Posterior cingulate gyrus (tissue), 11 donors: ENCODE results near the gene TRIP10.

Experiments used
- DNase-seq, 10 donors: peaks; one replicate each; pipeline versions ENCODE4 v3.0.0 to v3.0.0-alpha.2; 2020 to 2021; ENCODE audit warnings: mixed read lengths in 3 of 10
- intact Hi-C: fragments of 100-400 bp; cut with DNase I; formaldehyde crosslinking; loops from one replicate; pipeline ENCODE4 v1.15.1; 2023

Gene TRIP10

GRCh38 chr19:6710273-6711077 lies 29.0 kb upstream of the TRIP10 start:
- intact Hi-C loops: no loop called here
- peak in 2 of 10 donors; percentile 37 to 50 for DNase-seq

DNA sequence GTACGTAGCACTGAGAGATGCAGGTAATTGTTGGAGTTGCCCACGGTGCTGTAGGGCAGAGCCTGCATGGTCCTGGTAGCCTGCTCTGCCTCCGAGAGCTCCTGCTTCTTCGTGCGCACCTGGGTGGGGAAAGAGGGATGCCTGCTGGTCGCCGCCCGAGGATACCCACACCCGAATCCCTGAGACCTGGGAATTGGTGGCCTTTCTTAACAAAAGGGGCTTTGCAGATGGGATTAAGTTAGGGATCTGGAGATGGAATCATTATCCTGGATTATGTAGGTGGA lies 28.5 kb upstream of the TRIP10 start:
- peak in 2 of 10 donors; percentile 32 to 37 for DNase-seq
- intact Hi-C loops: no loop called here

GRCh38 chr19:6711605-6712004 lies 27.9 kb upstream of the TRIP10 start:
- DNase-seq: peak in 2 of 10 donors; percentile 10 to 22
- intact Hi-C loops: no loop called here

DNA sequence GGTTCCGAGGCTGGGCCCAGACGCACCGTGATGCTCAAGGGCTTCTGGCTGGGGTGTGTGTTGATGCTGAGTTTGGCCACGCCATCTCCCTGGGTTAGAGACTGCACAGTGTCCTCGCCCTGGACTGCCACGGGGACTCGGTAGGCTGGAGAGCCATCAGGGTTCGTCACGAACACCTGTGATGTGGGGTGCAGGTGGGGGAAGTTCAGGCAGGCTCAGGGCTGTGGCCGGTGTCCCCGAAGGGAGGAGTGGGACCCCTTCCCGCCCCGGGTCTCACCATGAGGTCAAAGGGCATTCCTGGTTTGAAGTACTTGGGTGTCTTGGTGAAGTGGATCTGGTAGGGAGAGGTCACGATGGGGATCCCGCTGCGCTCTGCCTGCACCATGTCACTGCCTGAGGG lies 27.2 kb upstream of the TRIP10 start:
- peak in 2 of 10 donors; percentile 33 to 52 for DNase-seq
- intact Hi-C loops: no loop called here

DNA sequence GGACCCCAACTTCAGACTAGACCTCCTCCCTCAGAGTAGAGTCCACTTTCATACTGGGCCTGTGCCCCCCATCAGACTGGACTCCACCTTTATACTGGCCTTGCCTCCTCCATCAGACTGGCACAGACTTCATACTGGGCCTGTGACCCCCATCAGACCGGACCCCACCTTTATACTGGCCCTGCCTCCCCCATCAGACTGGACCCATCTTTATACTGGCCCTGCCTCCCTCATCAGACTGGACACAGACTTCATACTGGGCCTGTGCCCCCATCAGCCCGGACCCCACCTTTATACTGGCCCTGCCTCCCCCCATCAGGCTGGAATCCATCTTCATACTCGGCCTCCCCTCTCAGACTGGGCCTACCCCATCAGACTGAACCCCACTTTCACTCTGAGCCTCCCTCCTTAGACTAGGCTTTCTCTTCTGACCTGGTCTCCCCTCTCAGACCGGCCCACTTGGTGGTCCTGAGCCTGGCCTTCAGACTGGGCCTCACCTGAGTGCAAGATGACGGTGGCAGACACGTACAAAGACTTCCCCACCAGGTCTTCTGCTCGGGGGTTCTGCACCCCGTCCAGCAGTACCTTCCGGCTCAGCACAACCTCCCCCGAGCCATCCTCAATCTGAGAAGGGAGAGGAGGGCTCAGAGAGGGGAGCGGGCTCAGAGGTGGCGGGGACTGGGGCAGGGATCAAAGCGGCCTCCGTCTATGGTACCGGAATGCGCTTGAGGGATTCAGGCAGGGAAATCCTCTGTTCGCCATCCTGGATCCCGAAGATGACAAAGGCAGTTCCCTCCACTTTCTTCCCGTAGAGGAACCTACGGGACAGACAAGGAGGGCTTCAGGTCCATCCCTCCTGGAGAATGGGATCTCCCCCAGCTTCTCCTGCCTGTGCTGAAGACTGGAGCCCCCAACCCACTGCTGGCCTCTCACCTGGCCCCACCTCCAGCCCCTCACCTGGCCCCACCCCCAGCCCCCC lies 26.5 kb upstream of the TRIP10 start:
- DNase-seq: peak in 2 of 10 donors; percentile 49 to 61
- intact Hi-C loops: no loop called here

- peak in 3 of 10 donors; percentile 23 to 67 (median 39) for DNase-seq
- intact Hi-C loops: no loop called here
Observed at GRCh38 chr19:6713773-6714692, 25.4 kb upstream of the TRIP10 start.

- peak in 2 of 10 donors; percentile 0 to 3 for DNase-seq
- intact Hi-C loops: no loop called here
Observed at GRCh38 chr19:6714749-6715555, 24.5 kb upstream of the TRIP10 start.

- DNase-seq: no peak
Observed at GRCh38 chr19:6716610-6716970, 22.9 kb upstream of the TRIP10 start.

GRCh38 chr19:6717036-6717435 lies 22.4 kb upstream of the TRIP10 start:
- DNase-seq: peak in 3 of 10 donors; percentile 10 to 30 (median 22)
- intact Hi-C loops: no loop called here

More at GRCh38 chr19:6716610-6716970, 22.9 kb upstream of the TRIP10 start:
- intact Hi-C loops: no loop called here

DNA sequence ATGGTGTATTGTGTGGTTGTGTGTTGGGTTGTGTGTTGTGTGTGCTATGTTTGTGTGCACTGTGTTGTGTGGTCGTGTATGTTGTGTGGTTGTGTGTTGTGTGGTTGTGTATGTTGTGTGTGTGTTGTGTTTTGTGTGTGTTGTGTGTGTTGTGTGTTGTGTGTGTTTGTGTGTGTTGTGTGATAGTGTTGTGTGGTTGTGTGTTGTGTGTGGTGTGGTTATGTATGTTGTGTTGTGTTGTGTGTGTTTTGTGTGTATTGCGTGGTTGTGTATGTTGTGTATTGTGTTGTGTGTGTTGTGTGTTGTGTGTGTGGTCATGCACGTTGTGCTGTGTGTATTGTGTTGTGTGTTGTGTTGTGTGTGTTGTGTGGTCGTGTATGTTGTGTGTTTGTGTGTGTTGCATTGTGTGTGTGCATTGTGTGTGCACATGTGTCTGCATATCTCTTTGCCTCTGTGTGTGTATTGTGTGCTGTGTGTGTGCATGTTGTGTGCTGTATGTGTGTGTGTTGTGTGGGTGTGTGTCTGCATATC lies 22.0 kb upstream of the TRIP10 start:
- no peak for DNase-seq
- intact Hi-C loops: no loop called here

GRCh38 chr19:6718111-6718740 lies 21.3 kb upstream of the TRIP10 start:
- DNase-seq: peak in 2 of 10 donors; percentile 39 to 52

DNA sequence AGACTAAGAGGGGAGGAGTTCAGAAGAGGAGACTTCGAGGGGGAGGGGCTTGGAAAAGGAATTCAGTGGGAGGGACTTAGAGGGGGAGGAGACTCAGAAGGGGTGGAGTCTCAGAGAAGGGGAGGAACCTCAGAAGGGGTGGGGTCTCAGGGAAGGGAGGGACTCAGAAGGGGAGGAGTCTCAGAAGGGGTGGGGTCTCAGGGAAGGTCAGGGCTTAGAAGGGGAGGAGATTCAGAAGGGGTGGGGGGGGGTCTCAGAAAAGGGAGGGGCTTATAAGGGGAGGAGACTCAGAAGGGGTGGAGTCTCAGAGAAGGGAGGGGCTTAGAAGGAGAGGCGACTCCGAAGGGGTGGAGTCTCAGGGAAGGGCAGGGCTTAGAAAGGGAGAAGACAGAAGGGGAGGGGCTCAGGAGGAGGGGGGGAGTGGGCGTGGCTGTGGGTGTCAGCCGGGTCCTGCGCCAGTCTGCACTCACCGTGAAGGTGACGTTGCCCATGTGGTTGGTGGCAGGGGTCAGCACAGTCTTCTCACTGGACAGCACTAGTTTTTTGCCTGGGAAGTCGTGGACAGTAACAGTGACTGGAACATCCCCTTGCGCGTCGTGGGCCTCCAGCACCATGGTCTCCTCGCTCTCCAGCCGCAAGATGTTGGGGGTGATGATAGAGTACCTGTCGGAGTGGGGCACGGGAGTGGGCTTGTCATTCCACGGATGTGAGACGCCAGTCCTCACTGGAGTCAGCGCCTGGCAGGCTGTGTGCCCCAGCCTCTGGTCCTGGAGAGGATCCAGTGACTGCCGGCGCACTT lies 20.5 kb upstream of the TRIP10 start:
- peak in 5 of 10 donors; percentile 11 to 85 (median 31) for DNase-seq
- intact Hi-C loops: no loop called here

More at GRCh38 chr19:6718111-6718740, 21.3 kb upstream of the TRIP10 start:
- intact Hi-C loops: no loop called here

- intact Hi-C loops: no loop called here
- peak in 1 of 10 donors; percentile 72 for DNase-seq
Observed at GRCh38 chr19:6719540-6719861, 20.0 kb upstream of the TRIP10 start.

DNA sequence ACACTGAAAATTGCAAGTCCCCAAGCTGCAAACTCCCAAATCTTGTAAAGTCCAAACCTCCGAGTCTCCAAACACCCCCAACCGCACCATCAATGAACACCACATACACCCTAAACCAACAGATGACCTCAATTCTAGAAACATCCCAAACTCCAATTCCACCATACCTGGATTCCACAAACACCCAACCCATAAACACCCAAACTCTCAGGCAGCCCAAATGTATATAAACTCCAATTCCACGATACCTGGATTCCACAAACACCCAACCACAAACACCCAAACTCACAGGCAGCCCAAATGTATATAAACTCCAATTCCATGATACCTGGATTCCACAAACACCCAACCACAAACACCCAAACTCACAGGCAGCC lies 19.5 kb upstream of the TRIP10 start:
- peak in 1 of 10 donors; percentile 8 for DNase-seq
- intact Hi-C loops: no loop called here

- intact Hi-C loops: no loop called here
- DNase-seq: peak in 3 of 10 donors; percentile 24 to 81 (median 65)
Observed at GRCh38 chr19:6720369-6721137, 18.9 kb upstream of the TRIP10 start, which contains the start of gene C3. TSS of gene C3 (minus strand) at chr19:6720650. CDS start at chr19:6720589, 61 bp downstream.

GRCh38 chr19:6721138-6721474 lies 18.4 kb upstream of the TRIP10 start:
- DNase-seq: no peak
- intact Hi-C loops: no loop called here

- peak in 2 of 10 donors; percentile 22 to 28 for DNase-seq
- intact Hi-C loops: no loop called here
Observed at GRCh38 chr19:6721773-6722172, 17.7 kb upstream of the TRIP10 start.
